ENCODE measurements around the gene RCOR1.
"Not testable (repeated sequence)": the region's sequence is repeated elsewhere in the genome, so short reads cannot be mapped to it uniquely, and the experiment has no call there.

Gene RCOR1

DNA sequence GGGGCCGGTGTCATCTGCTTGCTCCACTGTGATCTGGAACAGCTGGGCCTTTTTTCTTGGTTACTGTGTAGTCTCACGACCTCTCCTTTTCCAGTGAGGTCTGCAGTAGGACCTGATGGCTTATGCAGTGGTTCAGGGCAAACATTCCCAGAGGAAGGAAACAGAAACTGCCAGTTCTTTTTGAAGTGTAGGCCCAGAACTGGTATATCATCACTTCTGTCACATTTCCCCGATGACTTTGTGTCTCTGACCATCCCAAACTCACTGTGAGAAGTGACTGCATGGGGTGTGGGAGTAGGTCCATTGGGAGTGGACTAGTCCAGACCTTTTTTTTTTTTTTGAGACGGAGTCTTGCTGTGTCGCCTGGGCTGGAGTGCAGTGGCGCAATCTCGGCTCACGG lies 38.4 kb downstream of the RCOR1 start:
- no peak for DNase-seq

DNA sequence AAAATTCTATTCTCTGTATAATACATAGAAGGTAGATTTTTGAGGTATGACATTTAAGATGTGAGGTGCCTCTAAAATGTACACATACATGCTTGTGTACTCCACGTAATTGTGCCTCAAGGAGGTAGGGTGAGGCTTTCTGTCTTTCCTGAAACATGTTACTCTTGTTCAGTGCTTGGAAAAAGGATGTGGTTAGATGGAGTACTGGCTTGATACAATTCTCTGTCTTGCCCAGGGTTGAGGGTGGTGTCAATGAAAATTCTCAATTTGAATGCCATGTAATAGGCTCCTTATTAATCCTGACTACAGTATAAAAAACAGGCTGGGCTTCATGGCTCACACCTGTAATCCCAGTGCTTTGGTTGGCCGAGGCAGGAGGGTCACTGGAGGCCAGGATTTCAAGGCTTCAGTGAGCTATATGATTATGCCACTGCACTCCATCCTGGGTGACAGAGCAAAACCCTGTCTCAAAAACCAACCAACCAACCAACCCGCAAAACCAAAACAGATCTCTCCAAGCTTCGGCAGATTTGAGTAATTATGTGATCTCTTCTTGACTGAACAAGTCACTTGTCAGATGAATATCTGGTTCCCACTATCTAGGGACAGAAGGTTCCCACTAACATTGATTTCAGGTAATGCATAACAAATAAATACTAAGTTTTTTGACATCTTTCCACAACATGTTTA lies 41.6 kb downstream of the RCOR1 start:
- DNase-seq: no peak

DNA sequence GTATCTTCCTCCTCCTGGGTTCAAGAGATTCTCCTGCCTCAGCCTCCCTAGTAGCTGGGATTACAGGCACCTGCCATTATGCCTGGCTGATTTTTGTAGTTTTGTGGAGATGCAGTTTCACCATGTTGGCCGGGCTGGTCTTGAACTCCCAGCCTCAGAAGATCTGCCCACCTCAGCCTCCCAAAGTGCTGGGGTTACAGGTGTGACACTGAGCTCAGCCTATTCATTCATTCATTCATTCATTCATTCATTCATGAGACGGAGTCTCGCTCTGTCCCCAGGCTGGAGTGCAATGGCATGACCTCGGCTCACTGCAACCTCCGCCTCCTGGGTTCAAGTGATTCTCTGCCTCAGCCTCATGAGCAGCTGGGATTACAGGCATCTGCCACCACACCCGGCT lies 47.2 kb downstream of the RCOR1 start:
- DNase-seq: not testable (repeated sequence)

DNA sequence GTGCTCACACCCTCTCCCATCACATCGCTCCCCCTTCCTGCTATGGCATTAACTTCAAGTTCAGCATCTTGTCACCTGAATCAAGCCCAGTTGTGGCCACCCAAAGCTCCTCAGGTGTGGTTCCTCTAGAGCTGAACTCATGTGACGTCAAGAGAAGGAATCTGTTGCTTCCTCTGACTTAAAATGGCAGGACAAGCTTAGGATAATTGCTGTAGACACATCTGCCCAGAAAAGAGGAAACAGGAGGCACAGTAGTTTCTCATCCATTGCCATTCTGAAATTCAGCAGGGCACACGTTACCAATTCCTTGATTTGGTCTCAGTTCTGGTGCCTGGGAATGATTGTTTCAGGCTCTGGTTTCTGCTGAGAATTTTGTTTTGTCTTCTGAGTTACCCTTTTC lies 52.1 kb downstream of the RCOR1 start:
- DNase-seq: no peak

DNA sequence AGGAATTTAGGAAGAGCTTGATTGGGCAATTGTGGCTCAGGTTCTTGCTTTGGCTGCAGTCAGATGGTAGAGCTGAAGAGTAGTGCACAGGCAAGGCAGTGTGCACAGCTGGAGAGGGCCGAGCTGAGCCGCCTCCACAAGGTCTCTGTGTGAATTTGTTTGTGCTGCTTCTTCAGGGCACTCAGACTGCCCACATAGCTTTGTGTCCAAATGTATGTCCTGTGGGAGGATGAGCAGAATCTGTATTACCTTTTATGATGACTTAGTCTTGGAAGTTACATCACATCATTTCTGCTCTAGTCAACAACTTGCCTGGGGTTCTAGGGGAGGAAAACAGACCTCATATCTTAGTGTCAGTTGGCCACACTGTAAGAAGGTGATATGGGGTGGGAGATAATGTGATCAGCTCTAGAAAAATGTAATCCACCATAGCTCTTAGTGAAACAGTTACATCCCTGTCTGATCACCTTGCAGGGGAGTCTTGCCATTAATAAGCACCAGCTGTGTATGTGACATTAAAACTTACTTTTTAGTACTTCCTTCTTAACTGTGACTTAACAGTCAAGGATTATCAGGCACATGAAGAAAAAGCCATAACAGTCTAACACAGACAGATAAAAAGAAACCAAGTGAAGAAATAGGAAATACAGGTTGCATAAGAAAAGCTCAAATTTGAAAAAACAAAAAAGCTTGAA lies 53.4 kb downstream of the RCOR1 start:
- DNase-seq: no peak

DNA sequence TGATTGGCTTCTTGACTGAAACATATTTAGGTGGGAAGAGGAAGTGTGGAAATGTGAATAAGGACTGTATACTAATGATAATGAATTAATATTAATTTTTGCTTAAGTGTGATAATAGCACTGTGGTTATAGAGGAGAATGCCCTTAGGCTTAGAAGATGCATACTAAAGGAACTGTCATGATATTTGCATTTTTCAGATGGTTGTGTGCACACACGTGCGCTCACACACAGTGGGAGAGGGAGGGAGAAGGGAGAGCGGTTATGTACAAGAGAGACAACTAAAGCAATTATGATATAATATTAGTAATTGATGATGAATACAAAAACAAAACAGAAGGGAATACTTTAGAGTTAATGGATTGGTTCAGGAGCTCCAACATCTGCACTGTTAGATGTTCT lies 54.2 kb downstream of the RCOR1 start:
- no peak for DNase-seq

DNA sequence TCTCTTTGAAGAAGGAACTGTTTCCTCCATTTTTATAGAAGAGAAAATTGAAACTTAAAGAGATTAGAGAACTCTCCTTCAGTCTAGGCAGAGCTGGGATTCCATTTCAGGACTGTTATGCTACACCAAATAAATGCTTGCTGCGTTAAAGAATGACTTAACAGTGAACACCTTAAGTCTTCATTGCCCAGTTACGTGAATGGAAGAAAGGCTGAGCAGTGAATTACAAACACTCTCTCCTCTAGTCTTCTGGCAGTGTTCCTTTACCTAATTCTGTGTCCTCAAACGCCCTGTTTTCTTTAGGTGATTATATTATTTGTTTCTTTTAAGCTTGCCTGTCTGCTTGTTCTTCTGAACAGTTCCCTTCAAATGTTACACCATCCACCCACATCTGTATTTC lies 59.7 kb downstream of the RCOR1 start:
- DNase-seq: no peak

DNA sequence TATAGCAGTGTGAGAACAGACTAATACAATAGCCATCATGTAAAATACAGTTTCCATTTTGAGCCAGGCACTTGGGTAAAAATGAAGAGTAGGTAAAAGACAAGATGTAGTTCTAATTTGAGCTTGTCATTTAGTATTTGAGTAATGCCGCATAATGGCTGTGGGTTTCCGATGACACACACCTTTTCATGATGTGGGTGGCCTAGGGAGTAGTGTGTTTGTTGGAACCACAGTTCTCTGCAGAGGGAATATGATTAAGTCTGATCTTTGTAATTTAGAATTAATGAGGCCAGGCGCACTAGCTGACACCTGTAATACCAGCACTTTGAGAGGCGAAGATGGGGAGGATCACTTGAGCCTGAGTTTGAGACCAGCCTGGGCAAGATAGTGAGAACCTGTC lies 61.8 kb downstream of the RCOR1 start:
- peak in 1 of 2 experiments; percentile 17 for DNase-seq

DNA sequence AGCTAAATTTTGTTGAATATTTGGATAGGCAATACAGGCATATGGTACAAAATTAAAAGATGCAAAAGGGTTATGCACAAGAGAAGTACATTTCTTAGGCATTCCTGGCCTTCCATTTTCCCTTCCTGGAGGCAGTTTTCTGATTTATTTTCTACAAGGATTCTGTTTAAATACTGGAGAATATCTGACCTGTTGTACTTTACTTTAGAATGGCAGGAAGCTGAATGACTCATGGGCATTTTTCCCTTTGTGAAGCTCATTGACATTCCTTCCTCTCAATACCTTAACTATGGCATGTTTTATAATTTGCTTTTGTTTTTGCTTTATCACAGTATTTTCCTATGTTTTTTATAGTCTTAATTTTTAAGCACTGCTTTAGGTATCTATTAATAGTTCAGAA lies 62.7 kb downstream of the RCOR1 start:
- no peak for DNase-seq

DNA sequence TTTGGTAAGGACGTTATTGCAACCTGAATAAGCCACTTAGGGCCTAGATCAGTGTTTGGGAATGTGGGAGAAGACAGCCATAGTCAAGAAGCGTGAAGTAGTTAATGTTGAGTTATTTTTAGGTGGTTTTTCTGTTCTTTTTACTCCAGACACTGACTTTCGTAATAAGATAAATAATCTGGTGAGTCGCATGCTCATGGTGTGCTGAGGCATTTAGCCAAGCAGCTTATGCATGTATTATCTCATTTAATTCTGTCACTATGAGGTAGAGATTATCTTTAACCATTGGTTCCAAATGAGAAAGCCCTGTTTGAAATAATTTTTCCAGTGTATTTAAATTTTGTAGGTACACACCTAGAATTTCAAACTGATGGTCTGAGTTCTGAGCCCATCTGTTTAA lies 67.3 kb downstream of the RCOR1 start:
- no peak for DNase-seq

DNA sequence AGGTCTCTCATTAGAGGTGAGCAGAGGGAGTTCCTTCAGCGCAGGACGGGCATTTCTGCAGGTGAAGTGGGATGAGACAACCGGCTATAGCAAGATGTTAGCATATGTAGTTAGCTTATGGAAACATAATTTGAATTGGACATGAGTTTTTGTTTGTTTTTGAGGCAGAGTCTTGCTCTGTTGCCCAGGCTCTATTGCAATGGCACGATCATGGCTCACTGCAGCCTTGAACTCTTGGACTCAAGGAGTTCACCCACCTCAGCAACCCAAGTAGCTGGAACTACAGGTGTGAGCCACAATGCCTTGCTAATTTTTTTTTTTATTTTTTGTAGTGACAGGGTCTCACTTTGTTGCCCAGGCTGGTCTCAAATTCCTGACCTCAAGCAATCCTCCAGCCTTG lies 69.2 kb downstream of the RCOR1 start:
- DNase-seq: no peak

DNA sequence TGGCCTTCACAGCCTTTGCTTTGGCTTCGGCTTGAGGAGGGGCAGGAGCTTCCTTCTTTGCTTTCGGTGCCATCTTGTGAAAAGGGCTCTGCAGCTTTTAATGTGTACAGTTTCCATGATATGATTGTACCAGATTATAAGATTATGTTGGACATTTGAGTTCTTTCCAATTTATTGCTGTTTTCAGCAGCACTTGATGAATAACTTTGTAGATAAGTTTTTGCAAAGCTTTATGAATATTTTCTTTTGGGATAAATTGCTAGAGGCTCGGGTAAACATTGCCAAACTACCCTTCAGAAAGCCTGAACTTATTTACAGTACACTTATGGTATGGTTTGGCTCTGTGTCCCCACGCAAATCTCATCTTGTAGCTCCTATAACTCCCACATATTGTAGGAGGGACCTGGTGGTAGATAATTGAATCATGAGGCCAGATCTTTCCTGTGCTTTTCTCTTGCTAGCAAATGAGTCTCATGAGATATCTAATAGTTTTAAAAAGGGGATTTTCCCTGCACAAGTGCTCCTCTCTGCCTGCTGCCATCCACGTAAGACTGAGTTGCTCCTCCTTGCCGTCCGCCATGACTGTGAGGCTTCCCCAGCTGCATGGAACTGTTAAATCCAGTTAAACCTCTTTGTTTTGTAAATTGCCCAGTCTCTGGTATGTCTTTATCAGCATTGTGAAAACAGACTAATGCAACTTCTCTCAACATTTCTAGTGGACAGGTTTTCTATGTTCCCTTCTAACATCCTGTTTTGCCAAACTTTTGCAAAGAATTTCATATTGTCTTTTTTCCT lies 70.4 kb downstream of the RCOR1 start:
- DNase-seq: no peak

DNA sequence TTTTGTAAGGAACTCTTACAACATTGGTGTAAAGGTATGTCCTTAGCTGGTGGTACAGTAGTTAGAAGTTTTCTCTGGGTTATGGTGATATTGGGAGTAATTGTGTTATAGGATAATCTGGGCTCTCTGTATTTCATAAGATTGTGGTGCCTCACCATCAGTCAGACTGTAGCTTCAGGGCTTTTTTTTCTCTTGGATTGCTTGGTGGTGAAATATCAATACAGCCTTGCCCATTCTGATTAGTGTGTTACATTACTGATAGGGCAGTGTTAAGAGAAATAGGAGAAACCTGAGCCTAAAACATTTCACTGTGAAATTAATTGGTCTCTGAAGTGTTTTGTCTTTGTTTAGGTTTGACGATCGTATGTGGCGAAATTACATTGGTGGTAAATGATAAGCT lies 71.0 kb downstream of the RCOR1 start:
- DNase-seq: no peak

DNA sequence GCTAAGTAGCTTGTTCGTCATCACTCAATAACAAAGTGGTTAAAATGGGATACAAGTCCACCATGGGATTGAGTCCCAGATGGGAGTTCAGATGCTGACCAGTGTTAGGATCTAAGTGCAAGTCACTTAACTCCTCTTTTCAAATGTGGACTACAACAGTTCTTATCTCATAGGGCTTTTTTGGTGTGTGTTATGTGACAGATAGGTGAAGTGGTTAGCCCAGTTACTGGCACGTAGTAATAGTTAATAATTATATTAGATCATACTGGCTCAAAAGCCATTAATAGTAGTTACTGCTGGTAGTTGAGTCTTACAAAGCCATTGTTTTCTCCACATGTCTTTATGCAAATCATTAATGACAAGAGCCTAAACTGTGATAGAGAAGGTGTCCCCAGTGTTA lies 73.2 kb downstream of the RCOR1 start:
- no peak for DNase-seq

DNA sequence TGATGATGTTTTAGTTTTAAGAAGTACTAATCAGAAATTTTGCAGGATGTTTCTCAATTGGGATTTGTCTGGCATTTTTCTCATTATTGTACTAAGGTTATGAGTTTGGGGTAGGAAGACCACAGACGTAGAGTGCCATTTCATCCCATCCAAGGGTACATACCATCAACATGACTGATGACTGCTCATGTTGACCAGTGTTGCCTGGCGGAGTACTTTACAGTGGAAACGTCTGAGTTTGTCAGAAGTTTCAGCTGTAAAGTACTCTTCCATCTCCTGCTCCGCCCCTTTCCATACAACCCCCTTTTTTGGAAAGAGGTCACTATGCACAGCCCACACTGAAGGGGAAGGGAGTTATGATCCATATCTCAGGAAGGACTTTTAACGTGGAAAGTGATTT lies 74.2 kb downstream of the RCOR1 start:
- DNase-seq: no peak

DNA sequence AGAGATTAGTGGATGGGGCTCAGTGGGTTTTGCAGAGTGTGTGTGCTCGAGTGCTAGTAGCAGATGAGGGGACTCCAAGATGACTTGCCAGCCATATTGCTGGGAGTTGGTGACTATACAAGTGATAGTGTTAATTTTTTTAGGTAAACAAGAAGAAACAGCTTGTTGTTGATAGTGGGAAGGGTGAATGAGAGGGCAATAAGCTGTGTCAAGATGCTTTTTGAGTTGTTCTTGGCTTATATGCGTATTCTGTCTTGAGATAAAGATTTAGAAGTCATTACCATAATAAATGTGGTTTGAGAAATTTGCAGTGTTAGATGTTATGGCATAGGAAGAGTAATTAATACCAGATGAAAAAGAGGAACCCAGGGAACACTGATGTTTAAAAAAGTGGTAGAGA lies 75.3 kb downstream of the RCOR1 start:
- DNase-seq: no peak

DNA sequence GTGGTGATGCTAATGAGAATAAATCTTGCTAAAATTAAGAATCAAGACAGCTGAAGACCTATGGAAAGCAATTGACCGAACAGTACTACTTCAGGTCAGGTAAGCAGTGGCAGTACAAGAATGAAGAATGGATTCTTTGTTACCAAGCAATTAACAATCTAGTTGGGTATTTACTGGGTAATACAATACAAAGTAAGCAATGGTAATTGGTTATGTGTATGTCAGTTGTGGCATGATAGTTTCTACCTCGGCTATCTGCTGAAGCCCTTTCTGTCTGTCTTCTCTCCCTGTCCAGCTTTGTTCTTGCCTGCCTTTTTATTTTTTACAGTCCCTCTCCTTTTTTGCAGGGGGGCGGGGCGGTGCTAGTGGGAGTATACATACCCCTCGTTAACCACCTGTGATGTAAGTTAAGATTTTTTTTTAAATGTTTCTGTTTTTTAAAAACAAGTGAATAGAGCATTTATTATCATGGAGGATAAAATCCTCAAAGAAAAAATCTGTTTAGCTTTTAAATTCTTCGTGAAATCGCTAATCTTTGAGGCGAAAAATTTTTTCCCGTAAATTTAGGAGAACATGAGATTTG lies 75.9 kb downstream of the RCOR1 start:
- no peak for DNase-seq

DNA sequence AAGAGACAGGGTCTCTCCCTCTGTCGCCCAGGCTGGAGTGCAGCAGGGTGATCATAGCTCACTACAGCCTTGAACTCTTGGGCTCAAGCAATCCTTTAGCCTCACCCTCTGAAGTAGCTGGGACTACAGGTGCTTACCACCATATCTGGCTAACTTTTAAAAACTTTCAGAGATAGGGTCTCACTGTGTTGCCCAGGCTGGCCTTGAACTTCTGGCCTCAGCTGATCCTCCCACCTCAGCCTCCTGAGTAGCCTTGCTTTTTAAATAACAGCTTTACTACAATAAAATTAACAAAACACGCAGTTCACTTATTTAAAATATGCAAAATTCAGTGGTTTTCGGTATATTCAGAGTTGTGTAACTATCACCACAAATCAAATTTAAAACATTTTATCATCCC lies 79.0 kb downstream of the RCOR1 start:
- DNase-seq: no peak

DNA sequence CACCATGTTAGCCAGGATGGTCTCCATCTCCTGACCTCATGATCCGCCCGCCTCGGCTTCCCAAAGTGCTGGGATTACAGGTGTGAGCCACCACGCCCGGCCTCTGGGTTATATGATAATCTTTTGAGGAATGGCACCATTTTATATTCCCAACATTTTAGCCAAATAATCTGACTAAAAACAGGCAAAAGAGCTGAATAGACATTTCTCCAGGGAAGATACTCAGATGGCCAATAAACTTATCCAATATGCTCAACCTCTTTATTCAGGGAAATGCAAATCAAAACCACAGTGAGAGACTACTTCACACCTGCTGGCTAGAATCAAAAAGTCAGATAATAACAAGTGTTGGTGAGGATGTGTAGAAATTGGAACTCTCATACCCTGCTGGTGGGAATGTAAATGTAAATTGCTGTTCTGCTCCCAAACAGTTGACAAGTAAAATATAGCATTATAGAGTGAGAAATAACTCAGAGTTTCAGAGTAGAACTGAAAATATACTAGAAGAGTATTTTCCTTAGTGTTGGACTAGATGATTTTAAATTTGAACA lies 80.0 kb downstream of the RCOR1 start:
- DNase-seq: no peak

DNA sequence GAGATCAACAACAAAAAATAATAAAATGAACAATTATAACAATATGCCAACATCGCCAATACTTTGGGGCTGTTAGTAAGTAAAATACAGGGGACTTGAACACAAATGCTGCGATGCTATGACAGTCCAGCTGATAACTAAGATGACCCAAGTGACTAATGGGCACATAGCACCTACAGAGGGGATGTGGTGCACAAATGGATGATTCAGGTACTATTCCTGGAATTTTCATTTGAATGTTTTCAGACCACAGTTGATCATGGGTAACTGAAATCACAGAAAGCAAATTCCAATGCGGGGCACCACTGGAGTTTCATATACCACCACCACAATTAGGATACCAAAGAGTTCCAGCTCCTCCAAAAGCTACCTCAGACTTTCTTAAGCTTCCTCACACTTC lies 82.9 kb downstream of the RCOR1 start:
- DNase-seq: no peak

DNA sequence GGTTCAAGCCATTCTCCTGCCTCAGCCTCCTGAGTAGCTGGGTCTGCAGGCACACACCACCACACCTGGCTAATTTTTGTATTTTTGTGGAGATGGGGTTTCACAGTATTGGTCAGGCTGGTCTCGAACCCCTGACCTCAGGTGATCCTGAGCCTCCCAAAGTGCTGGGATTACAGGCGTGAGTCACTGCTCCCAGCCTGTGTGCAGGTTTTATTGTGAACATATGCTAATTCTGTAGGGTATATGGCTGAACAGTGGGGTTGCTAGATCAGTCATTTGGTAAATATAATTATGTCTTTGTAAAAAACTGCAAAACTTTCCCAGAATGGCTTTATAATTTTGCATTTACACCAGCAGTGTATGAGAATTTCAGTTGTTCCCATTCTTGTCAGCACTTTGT lies 85.9 kb downstream of the RCOR1 start:
- DNase-seq: no peak

DNA sequence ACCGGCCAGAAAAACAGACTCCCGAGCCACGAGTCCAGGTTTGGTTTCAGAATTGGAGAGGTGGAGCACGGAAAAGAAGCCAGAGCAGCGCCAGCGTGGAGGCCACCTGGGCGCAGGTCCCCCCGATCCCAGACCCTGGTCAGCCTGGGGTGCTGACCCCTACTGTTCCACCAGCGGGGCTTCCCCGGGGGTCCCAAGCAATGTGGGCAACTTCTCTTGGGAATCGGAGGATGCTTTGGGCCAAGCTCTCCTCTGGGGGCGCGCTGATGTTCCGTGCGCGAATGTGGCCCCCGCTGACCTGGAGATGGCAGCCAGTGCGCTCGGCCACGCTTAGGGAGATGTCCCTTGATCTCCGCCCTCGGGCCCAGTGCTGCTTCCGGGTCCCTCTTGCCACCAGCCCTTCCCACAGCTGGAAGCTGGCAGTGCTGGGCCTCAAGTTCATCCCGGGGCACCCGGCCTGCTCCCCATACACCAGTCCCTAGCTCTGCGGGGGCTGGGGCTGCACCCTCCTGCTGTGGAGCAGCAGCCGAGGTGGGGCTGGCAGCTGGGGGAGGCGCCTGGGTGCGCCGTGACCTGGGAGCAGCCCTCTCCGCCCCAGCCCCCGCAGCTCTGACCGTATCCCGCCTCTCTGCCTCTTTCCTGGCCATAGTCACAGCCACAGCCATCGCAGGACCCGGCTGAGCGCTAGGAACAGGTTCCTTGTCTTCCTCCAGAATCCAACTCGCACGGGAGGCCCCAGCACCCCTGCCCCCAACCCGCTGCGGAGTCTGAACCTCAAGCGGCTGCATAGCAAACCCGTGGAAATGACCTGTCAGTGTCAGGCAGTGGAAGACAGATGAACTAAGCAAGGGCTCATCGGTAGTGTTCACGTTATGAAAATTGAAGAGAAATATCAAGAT lies 91.2 kb downstream of the RCOR1 start:
- DNase-seq: no peak

Measured in stimulated activated CD4-positive, alpha-beta T cell treated with anti-CD3 and anti-CD28 coated beads, Interleukin-4, amount 100 ng/mL, for 4 hours (primary cell).